ENCODE measurements around the gene CTNNBL1. TPM values are rescaled to one million over a fixed set of nuclear protein-coding genes. Genes with fewer than 3 reads are reported as not detected.
"Not testable (repeated sequence)": the region's sequence is repeated elsewhere in the genome, so short reads cannot be mapped to it uniquely, and the experiment has no call there.

The CTNNBL1 gene
- polyA plus RNA-seq, 1 of the 3 experiments (the other 2 are of a cell fraction): 29.5 TPM

- POLR2A ChIA-PET: no interaction called here
- 88% methylated on average over 6 of the region's 6 CpGs for WGBS (ENCODE audit: low lambda C conversion rate)
- H3K4me3 ChIP-seq (ENCODE audit: low read depth in 2 of 2, low read length in 1 of 2): no peak overlapping the region
- no peaks in the 10 kb centered on the region for H3K9me3 ChIP-seq
- no peaks in the 10 kb centered on the region for H3K27me3 ChIP-seq (ENCODE audit: insufficient read depth)
- no peaks in the 10 kb centered on the region for H3K79me2 ChIP-seq (ENCODE audit: insufficient read depth)
- CTCF ChIA-PET: interaction anchor here (0.8 kb wide), 1 partner anchor 12 kb away, joined by 3 read pairs; no protein-coding TSS in a partner anchor
- no peak for DNase-seq
- no peak overlapping the region for H3K27ac ChIP-seq (ENCODE audit: low read depth in 2 of 2, low read length in 1 of 2)
- TF ChIP-seq CHD2 (IDR thresholded peaks at IDR 0.05; ENCODE audit: low read length, partially characterized antibody) (no peak), POLR2AphosphoS5 (IDR thresholded peaks at IDR 0.05; ENCODE audit: low read depth, low read length) (no peak), PBX3 (IDR thresholded peaks at IDR 0.05) (no peak), MAX (IDR thresholded peaks at IDR 0.05; ENCODE audit: low read depth) (no peak), SIN3A (IDR thresholded peaks at IDR 0.05; ENCODE audit: borderline replicate concordance, low read depth, low read length) (no peak), RAD21 (IDR thresholded peaks at IDR 0.05; ENCODE audit: low read length) (no peak), TAF1 (IDR thresholded peaks at IDR 0.05; ENCODE audit: borderline replicate concordance, low read depth, low read length) (no peak)
- no peaks in the 10 kb centered on the region; a peak in 1 of 4 replicates for H3K4me1 ChIP-seq (ENCODE audit: control insufficient read depth in 1 of 2, insufficient read depth in 2 of 2, low read depth in 1 of 2, low read length in 1 of 2)
- H3K9me2 ChIP-seq: no peaks in the 10 kb centered on the region
- H4K20me1 ChIP-seq (ENCODE audit: insufficient read depth): no peaks in the 10 kb centered on the region
- no peak overlapping the region for H2AFZ ChIP-seq (ENCODE audit: low read depth)
- no peaks in the 10 kb centered on the region for H3F3A ChIP-seq (replicated peaks; ENCODE audit: insufficient read depth)
- H3K4me2 ChIP-seq: no peak overlapping the region
- peaks cover 0 to 28% of the 10 kb centered on the region in 2 experiments for H3K36me3 ChIP-seq (replicated peaks in 1 of 2; ENCODE audit: control insufficient read depth in 1 of 2, insufficient read depth in 2 of 2, low read length in 1 of 2)
- H3K9ac ChIP-seq: no peak overlapping the region
Observed at GRCh38 chr20:37852666-37853065, 158.8 kb downstream of the CTNNBL1 start.

GRCh38 chr20:37853823-37854375, 160.1 kb downstream of the CTNNBL1 start:
- H3K27ac ChIP-seq (ENCODE audit: low read depth in 2 of 2, low read length in 1 of 2): no peak overlapping the region
- WGBS (ENCODE audit: low lambda C conversion rate): 96% methylated on average over 2 of the region's 2 CpGs
- H3F3A ChIP-seq (replicated peaks; ENCODE audit: insufficient read depth): no peaks in the 10 kb centered on the region
- H3K27me3 ChIP-seq (ENCODE audit: insufficient read depth): no peaks in the 10 kb centered on the region
- TF ChIP-seq USF1 (IDR thresholded peaks at IDR 0.05; ENCODE audit: borderline replicate concordance, low read depth): no peak
- H3K9me2 ChIP-seq: no peaks in the 10 kb centered on the region
- no peak overlapping the region for H3K9ac ChIP-seq
- DNase-seq: no peak
- H3K4me1 ChIP-seq (ENCODE audit: control insufficient read depth in 1 of 2, insufficient read depth in 2 of 2, low read depth in 1 of 2, low read length in 1 of 2): no peaks in the 10 kb centered on the region; a peak in 1 of 4 replicates
- H3K9me3 ChIP-seq: no peaks in the 10 kb centered on the region
- ChIA-PET POLR2A (no interaction called here), CTCF (no interaction called here)
- H4K20me1 ChIP-seq (ENCODE audit: insufficient read depth): no peaks in the 10 kb centered on the region
- no peaks in the 10 kb centered on the region for H3K79me2 ChIP-seq (ENCODE audit: insufficient read depth)
- no peak overlapping the region for H3K4me2 ChIP-seq
- no peak overlapping the region for H3K4me3 ChIP-seq (ENCODE audit: low read depth in 2 of 2, low read length in 1 of 2)
- no peak overlapping the region for H2AFZ ChIP-seq (ENCODE audit: low read depth)
- peaks cover 0 to 28% of the 10 kb centered on the region in 2 experiments for H3K36me3 ChIP-seq (replicated peaks in 1 of 2; ENCODE audit: control insufficient read depth in 1 of 2, insufficient read depth in 2 of 2, low read length in 1 of 2)

- WGBS (ENCODE audit: low lambda C conversion rate): 98% methylated on average over 5 of the region's 5 CpGs
- CTCF ChIA-PET; H3K79me2 ChIP-seq (ENCODE audit: insufficient read depth); H3K4me3 ChIP-seq (ENCODE audit: low read depth in 2 of 2, low read length in 1 of 2); H3K27ac ChIP-seq (ENCODE audit: low read depth in 2 of 2, low read length in 1 of 2); DNase-seq; H4K20me1 ChIP-seq (ENCODE audit: insufficient read depth); H3K4me1 ChIP-seq (ENCODE audit: control insufficient read depth in 1 of 2, insufficient read depth in 2 of 2, low read depth in 1 of 2, low read length in 1 of 2); H3K9me3 ChIP-seq; H3K4me2 ChIP-seq; H3F3A ChIP-seq (replicated peaks; ENCODE audit: insufficient read depth); H3K9ac ChIP-seq; H3K9me2 ChIP-seq; H3K27me3 ChIP-seq (ENCODE audit: insufficient read depth); H2AFZ ChIP-seq (ENCODE audit: low read depth); POLR2A ChIA-PET: not testable (repeated sequence)
- H3K36me3 ChIP-seq (replicated peaks in 1 of 2; ENCODE audit: control insufficient read depth in 1 of 2, insufficient read depth in 2 of 2, low read length in 1 of 2): peaks cover 3 to 36% of the 10 kb centered on the region in 2 experiments
Observed at GRCh38 chr20:37856034-37856433, 162.2 kb downstream of the CTNNBL1 start.

Measured in SK-N-SH (cell line).